Measurements from ENCODE around the gene CCPG1. TPM values are rescaled to one million over a fixed set of nuclear protein-coding genes. Genes with fewer than 3 reads are reported as not detected.

CCPG1 gene
- total RNA-seq, 1 donor from 2014 or later: 9.6 TPM

- DNase-seq (ENCODE audit: low read depth, low spot score): no peak
- Mint-ChIP-seq H3K9me3 (no peaks in the 10 kb centered on the region), H3K27ac (ENCODE audit: unreplicated experiment) (no peak overlapping the region), H3K27me3 (ENCODE audit: low read depth) (no peaks in the 10 kb centered on the region), H3K4me3 (no peak overlapping the region), H3K4me1 (no peaks in the 10 kb centered on the region), H3K36me3 (ENCODE audit: low read depth) (peaks cover 10% of the 10 kb centered on the region)
- TF ChIP-seq CTCF (conservative IDR thresholded peaks at IDR 0.05): no peak
Measured at GRCh38 chr15:55356985-55357585, 51.1 kb downstream of the CCPG1 start.

- H3K27ac Mint-ChIP-seq (ENCODE audit: unreplicated experiment): no peak overlapping the region
- peaks cover 19% of the 10 kb centered on the region for H3K36me3 Mint-ChIP-seq (ENCODE audit: low read depth)
- H3K4me3 Mint-ChIP-seq: no peak overlapping the region
- peaks cover 3% of the 10 kb centered on the region for H3K9me3 Mint-ChIP-seq
- no peak for DNase-seq (ENCODE audit: low read depth, low spot score)
- no peaks in the 10 kb centered on the region for H3K27me3 Mint-ChIP-seq (ENCODE audit: low read depth)
- H3K4me1 Mint-ChIP-seq: no peaks in the 10 kb centered on the region
- TF ChIP-seq CTCF (conservative IDR thresholded peaks at IDR 0.05): no peak
Measured at GRCh38 chr15:55353025-55353424, 55.1 kb downstream of the CCPG1 start.

GRCh38 chr15:55349282-55349681 is 58.9 kb downstream of the CCPG1 start:
- no peaks in the 10 kb centered on the region for H3K27me3 Mint-ChIP-seq (ENCODE audit: low read depth)
- peaks cover 12% of the 10 kb centered on the region for H3K36me3 Mint-ChIP-seq (ENCODE audit: low read depth)
- no peak for TF ChIP-seq CTCF (conservative IDR thresholded peaks at IDR 0.05)
- no peak overlapping the region for H3K4me3 Mint-ChIP-seq
- DNase-seq (ENCODE audit: low read depth, low spot score): no peak
- H3K4me1 Mint-ChIP-seq: peaks cover under 1% of the 10 kb centered on the region
- peaks cover 3% of the 10 kb centered on the region for H3K9me3 Mint-ChIP-seq
- no peak overlapping the region for H3K27ac Mint-ChIP-seq (ENCODE audit: unreplicated experiment)

- DNase-seq (ENCODE audit: low read depth, low spot score): no peak
- peaks cover 3% of the 10 kb centered on the region for H3K9me3 Mint-ChIP-seq
- H3K4me1 Mint-ChIP-seq: peaks cover 9% of the 10 kb centered on the region
- no peak for TF ChIP-seq CTCF (conservative IDR thresholded peaks at IDR 0.05)
- no peak overlapping the region for H3K27ac Mint-ChIP-seq (ENCODE audit: unreplicated experiment)
- no peak overlapping the region for H3K4me3 Mint-ChIP-seq
- peaks cover 12% of the 10 kb centered on the region for H3K36me3 Mint-ChIP-seq (ENCODE audit: low read depth)
- no peaks in the 10 kb centered on the region for H3K27me3 Mint-ChIP-seq (ENCODE audit: low read depth)
Measured at GRCh38 chr15:55348281-55348778, 59.8 kb downstream of the CCPG1 start.

GRCh38 chr15:55344206-55344605 is 64.0 kb downstream of the CCPG1 start:
- no peak for DNase-seq (ENCODE audit: low read depth, low spot score)
- Mint-ChIP-seq H3K27ac (ENCODE audit: unreplicated experiment) (peak overlapping the region; percentile 5), H3K4me1 (peaks cover 15% of the 10 kb centered on the region), H3K36me3 (ENCODE audit: low read depth) (peaks cover 8% of the 10 kb centered on the region), H3K27me3 (ENCODE audit: low read depth) (no peaks in the 10 kb centered on the region), H3K9me3 (no peaks in the 10 kb centered on the region), H3K4me3 (no peak overlapping the region)
- no peak for TF ChIP-seq CTCF (conservative IDR thresholded peaks at IDR 0.05)
